Natural killer cell treated with Interleukin-12 subunit alpha and Interleukin-12 subunit beta and Interleukin-15 and Interleukin-18, amount 100 ng/mL, for 72 hours (primary cell): ENCODE results near the gene ADK. TPM values are rescaled to one million over a fixed set of nuclear protein-coding genes. Genes with fewer than 3 reads are reported as not detected.

Experiments used
- ATAC-seq, 2 donors: fragments of 150-1000 bp; cut with Tn5 transposase in 1 of 2; sonication (Bioruptor Pico), chemical (Tn5 transposase) in 1 of 2; 2 replicates each; pipeline ENCODE4 v1.10.0; 2021
- DNase-seq: peaks from one replicate; pipeline ENCODE4 v3.0.0; 2022; ENCODE audit warnings: low spot score
- H3K27ac Mint-ChIP-seq, 2 donors: 1 replicate in 1 of 2; 2 replicates in 1 of 2; pipeline ENCODE4 v1.8.0; 2022; ENCODE audit warnings: mixed read lengths in 2 of 2, mild to moderate bottlenecking in 1 of 2, moderate library complexity in 1 of 2
- H3K27me3 Mint-ChIP-seq, 2 donors: 1 replicate in 1 of 2; 2 replicates in 1 of 2; pipeline ENCODE4 v1.8.0; 2022; ENCODE audit warnings: mixed read lengths in 2 of 2
- H3K36me3 Mint-ChIP-seq: one replicate; pipeline ENCODE4 v1.8.0; 2022; ENCODE audit warnings: mixed read lengths
- H3K4me1 Mint-ChIP-seq, 2 donors: 1 replicate in 1 of 2; 2 replicates in 1 of 2; pipeline ENCODE4 v1.8.0; 2022; ENCODE audit warnings: low read depth in 2 of 2, mixed read lengths in 2 of 2, mild to moderate bottlenecking in 1 of 2
- H3K4me3 Mint-ChIP-seq: one replicate; pipeline ENCODE4 v1.8.0; 2022; ENCODE audit warnings: mixed read lengths
- H3K9me3 Mint-ChIP-seq: 2 replicates; pipeline ENCODE4 v1.8.0; 2022; ENCODE audit warnings: mixed read lengths
- total RNA-seq, 2 donors: library from RNA; stranded (reverse); gene quantifications; one replicate each; pipeline ENCODE4 v1.2.3, GENCODE V29; 2022

Gene ADK
- total RNA-seq, 2 donors from 2014 or later, result 18.9 to 49.5 TPM

- no peaks in the 10 kb centered on the region for H3K27me3 Mint-ChIP-seq
- peaks cover 38% of the 10 kb centered on the region for H3K36me3 Mint-ChIP-seq
- no peak overlapping the region for H3K4me3 Mint-ChIP-seq
- H3K27ac Mint-ChIP-seq, result no peak overlapping the region
- peaks cover 11% of the 10 kb centered on the region for H3K9me3 Mint-ChIP-seq
- no peaks in the 10 kb centered on the region for H3K4me1 Mint-ChIP-seq
- no peak for DNase-seq
- ATAC-seq, result no peak
Measured at GRCh38 chr10:74363727-74364126, 212.7 kb downstream of the ADK start.

GRCh38 chr10:74365109-74365508 lies 214.1 kb downstream of the ADK start:
- Mint-ChIP-seq H3K4me1 (no peaks in the 10 kb centered on the region), H3K27ac (no peak overlapping the region), H3K36me3 (peaks cover 37% of the 10 kb centered on the region), H3K4me3 (no peak overlapping the region), H3K27me3 (no peaks in the 10 kb centered on the region), H3K9me3 (peaks cover 11% of the 10 kb centered on the region)
- DNase-seq (no peak), ATAC-seq (no peak)

GRCh38 chr10:74371696-74372095 lies 220.7 kb downstream of the ADK start:
- no peaks in the 10 kb centered on the region for H3K36me3 Mint-ChIP-seq
- no peaks in the 10 kb centered on the region for H3K4me1 Mint-ChIP-seq
- no peak overlapping the region for H3K4me3 Mint-ChIP-seq
- no peak overlapping the region for H3K27ac Mint-ChIP-seq
- DNase-seq (no peak), ATAC-seq (no peak)
- no peaks in the 10 kb centered on the region for H3K9me3 Mint-ChIP-seq
- H3K27me3 Mint-ChIP-seq, result no peaks in the 10 kb centered on the region

- DNase-seq, result no peak
- H3K27me3 Mint-ChIP-seq, result no peaks in the 10 kb centered on the region
- H3K4me1 Mint-ChIP-seq, result no peaks in the 10 kb centered on the region
- H3K4me3 Mint-ChIP-seq, result no peak overlapping the region
- no peaks in the 10 kb centered on the region for H3K9me3 Mint-ChIP-seq
- ATAC-seq, result no peak
- no peaks in the 10 kb centered on the region for H3K36me3 Mint-ChIP-seq
- no peak overlapping the region for H3K27ac Mint-ChIP-seq
Measured at GRCh38 chr10:74373059-74373458, 222.0 kb downstream of the ADK start.

GRCh38 chr10:74377476-74377875 lies 226.5 kb downstream of the ADK start:
- DNase-seq, result no peak
- no peaks in the 10 kb centered on the region for H3K27me3 Mint-ChIP-seq
- H3K36me3 Mint-ChIP-seq, result no peaks in the 10 kb centered on the region
- H3K9me3 Mint-ChIP-seq, result no peaks in the 10 kb centered on the region
- H3K4me3 Mint-ChIP-seq, result no peak overlapping the region
- no peak overlapping the region for H3K27ac Mint-ChIP-seq
- ATAC-seq, result no peak
- H3K4me1 Mint-ChIP-seq, result no peaks in the 10 kb centered on the region

- H3K27ac Mint-ChIP-seq, result no peak overlapping the region
Measured at GRCh38 chr10:74379474-74379873, 228.5 kb downstream of the ADK start.

GRCh38 chr10:74380795-74381194 lies 229.8 kb downstream of the ADK start:
- no peaks in the 10 kb centered on the region for H3K36me3 Mint-ChIP-seq
- H3K4me3 Mint-ChIP-seq, result no peak overlapping the region
- H3K27me3 Mint-ChIP-seq, result no peaks in the 10 kb centered on the region
- ATAC-seq, result no peak
- DNase-seq, result no peak
- no peak overlapping the region for H3K27ac Mint-ChIP-seq
- H3K9me3 Mint-ChIP-seq, result no peaks in the 10 kb centered on the region
- peaks cover 3 to 5% of the 10 kb centered on the region in 2 donors for H3K4me1 Mint-ChIP-seq

More at GRCh38 chr10:74379474-74379873, 228.5 kb downstream of the ADK start:
- Mint-ChIP-seq H3K36me3 (no peaks in the 10 kb centered on the region), H3K4me3 (no peak overlapping the region), H3K9me3 (no peaks in the 10 kb centered on the region), H3K4me1 (peaks cover 0 to 5% of the 10 kb centered on the region in 2 donors), H3K27me3 (no peaks in the 10 kb centered on the region)
- DNase-seq (no peak), ATAC-seq (no peak)

GRCh38 chr10:74381291-74381853 lies 230.4 kb downstream of the ADK start:
- Mint-ChIP-seq H3K27ac (no peak overlapping the region), H3K4me1 (peaks cover 3 to 5% of the 10 kb centered on the region in 2 donors), H3K9me3 (no peaks in the 10 kb centered on the region), H3K27me3 (no peaks in the 10 kb centered on the region), H3K36me3 (no peaks in the 10 kb centered on the region), H3K4me3 (no peak overlapping the region)
- DNase-seq, result no peak
- ATAC-seq, result no peak

GRCh38 chr10:74382663-74383062 lies 231.6 kb downstream of the ADK start:
- ATAC-seq (no peak), DNase-seq (no peak)
- Mint-ChIP-seq H3K9me3 (no peaks in the 10 kb centered on the region), H3K36me3 (no peaks in the 10 kb centered on the region), H3K27ac (no peak overlapping the region), H3K4me3 (no peak overlapping the region), H3K4me1 (peaks cover 3 to 5% of the 10 kb centered on the region in 2 donors), H3K27me3 (no peaks in the 10 kb centered on the region)

- no peak overlapping the region for H3K27ac Mint-ChIP-seq
- no peaks in the 10 kb centered on the region for H3K9me3 Mint-ChIP-seq
- no peaks in the 10 kb centered on the region for H3K27me3 Mint-ChIP-seq
- DNase-seq, result no peak
- H3K4me3 Mint-ChIP-seq, result no peak overlapping the region
- H3K36me3 Mint-ChIP-seq, result no peaks in the 10 kb centered on the region
- peaks cover 3 to 5% of the 10 kb centered on the region in 2 donors for H3K4me1 Mint-ChIP-seq
- no peak for ATAC-seq
Measured at GRCh38 chr10:74383642-74384041, 232.6 kb downstream of the ADK start.

- Mint-ChIP-seq H3K9me3 (no peaks in the 10 kb centered on the region), H3K27me3 (no peaks in the 10 kb centered on the region), H3K36me3 (no peaks in the 10 kb centered on the region), H3K4me3 (no peak overlapping the region), H3K4me1 (peaks cover 3 to 5% of the 10 kb centered on the region in 2 donors), H3K27ac (no peak overlapping the region)
- ATAC-seq (no peak), DNase-seq (no peak)
Measured at GRCh38 chr10:74384615-74385183, 233.7 kb downstream of the ADK start.

GRCh38 chr10:74388801-74389200 lies 237.8 kb downstream of the ADK start:
- Mint-ChIP-seq H3K36me3 (no peaks in the 10 kb centered on the region), H3K4me1 (peaks cover 0 to 3% of the 10 kb centered on the region in 2 donors), H3K27ac (no peak overlapping the region), H3K9me3 (no peaks in the 10 kb centered on the region), H3K27me3 (no peaks in the 10 kb centered on the region), H3K4me3 (no peak overlapping the region)
- no peak for ATAC-seq
- no peak for DNase-seq

- Mint-ChIP-seq H3K27ac (no peak overlapping the region), H3K36me3 (no peaks in the 10 kb centered on the region), H3K27me3 (no peaks in the 10 kb centered on the region), H3K9me3 (no peaks in the 10 kb centered on the region), H3K4me1 (no peaks in the 10 kb centered on the region), H3K4me3 (no peak overlapping the region)
- ATAC-seq, result no peak
- DNase-seq, result no peak
Measured at GRCh38 chr10:74391786-74392185, 240.8 kb downstream of the ADK start.

GRCh38 chr10:74394416-74394969 lies 243.5 kb downstream of the ADK start:
- ATAC-seq, result no peak
- Mint-ChIP-seq H3K36me3 (no peaks in the 10 kb centered on the region), H3K27me3 (no peaks in the 10 kb centered on the region)

GRCh38 chr10:74400186-74400585 lies 249.2 kb downstream of the ADK start:
- ATAC-seq, result no peak
- H3K9me3 Mint-ChIP-seq, result no peaks in the 10 kb centered on the region
- no peaks in the 10 kb centered on the region for H3K36me3 Mint-ChIP-seq
- no peak for DNase-seq
- no peak overlapping the region for H3K27ac Mint-ChIP-seq
- H3K27me3 Mint-ChIP-seq, result no peaks in the 10 kb centered on the region
- no peak overlapping the region for H3K4me3 Mint-ChIP-seq
- no peaks in the 10 kb centered on the region for H3K4me1 Mint-ChIP-seq

More at GRCh38 chr10:74394416-74394969, 243.5 kb downstream of the ADK start:
- Mint-ChIP-seq H3K4me1 (no peaks in the 10 kb centered on the region), H3K27ac (no peak overlapping the region), H3K4me3 (no peak overlapping the region), H3K9me3 (no peaks in the 10 kb centered on the region)
- DNase-seq, result no peak
